HepG2 (cell line): Measurements from ENCODE around the gene CYP4B1. TPM values are rescaled to one million over a fixed set of nuclear protein-coding genes. Genes with fewer than 3 reads are reported as not detected.

Experiments used
- ATAC-seq: fragments of 200-7000 bp; cut with Tn5 transposase; 3 replicates; pipeline ENCODE4 v1.9.1; 2020; ENCODE audit warnings: mild to moderate bottlenecking, moderate library complexity
- BruUV-seq: library from RNA; stranded (reverse); fragments of 400-500 nt; replicated peaks from 2 replicates; lab custom pipeline; 2021; lab: Mats Ljungman, UMichigan
- CTCF ChIA-PET: fragments of 300-600 bp; formaldehyde crosslinking; extraction: SDS; loops from one replicate; lab custom pipeline; 2021; ENCODE audit warnings: low total read pairs, inconsistent platforms, low intra/inter-chr PET ratio; lab: Yijun Ruan, JAX
- POLR2A ChIA-PET: fragments of 350-600 bp; sonication (Branson Sonifier 250); formaldehyde crosslinking; loops from one replicate; lab custom pipeline; 2020; ENCODE audit warnings: antibody characterized with exemption, inconsistent platforms; lab: Yijun Ruan, JAX
- DNase-seq: peaks from one replicate; pipeline ENCODE4 v3.0.0-alpha.2; 2015; ENCODE audit warnings: low spot score
- FAIRE-seq: peaks from 3 replicates; lab custom pipeline; 2011; peaks lifted over from hg19 to GRCh38; lab: Jason Lieb, UNC
- H2AFZ ChIP-seq: one replicate; pipeline ENCODE4 v1.6.1; 2011; ENCODE audit warnings: low read length, inconsistent platforms
- H3K27ac ChIP-seq: fragments of 300-600 bp; 3 replicates; pipeline ENCODE4 v1.8.0; 2011; ENCODE audit warnings: mixed run types, mild to moderate bottlenecking, mixed read lengths, low read length, inconsistent platforms; ENCODE audit not compliant: insufficient read depth; ENCODE audit errors: extremely low read length
- H3K27me3 ChIP-seq, 2 experiments: fragments of 200-600 bp in 1 of 2; 2 replicates in 1 of 2; 3 replicates in 1 of 2; pipeline versions ENCODE4 v1.6.0 to v1.8.0; 2011; ENCODE audit warnings: low read length in 2 of 2, mild to moderate bottlenecking in 2 of 2, moderate library complexity in 2 of 2, inconsistent platforms in 1 of 2; ENCODE audit not compliant: insufficient read depth in 2 of 2, control insufficient read depth in 1 of 2
- H3K36me3 ChIP-seq, 2 experiments: fragments of 200-600 bp in 1 of 2; replicated peaks in 1 of 2; 2 replicates in 1 of 2; 3 replicates in 1 of 2; pipeline versions ENCODE4 v1.5.1 to v1.8.0; 2011; ENCODE audit warnings: low read length in 2 of 2, inconsistent platforms in 1 of 2; ENCODE audit not compliant: insufficient read depth in 2 of 2, control insufficient read depth in 1 of 2
- H3K4me1 ChIP-seq: 2 replicates; pipeline ENCODE4 v1.5.1; 2012; ENCODE audit warnings: low read length, inconsistent platforms; ENCODE audit not compliant: insufficient read depth
- H3K4me2 ChIP-seq: 2 replicates; pipeline ENCODE4 v1.6.0; 2011; ENCODE audit warnings: low read depth, low read length, inconsistent platforms
- H3K4me3 ChIP-seq, 3 experiments: fragments of 200-600 bp in 1 of 3; sonication (generic), shearing (Covaris generic) in 1 of 3; replicated peaks in 1 of 3; 2 replicates each; pipeline ENCODE4 v1.5.1; 2011 to 2016; ENCODE audit warnings: low read length in 3 of 3, inconsistent platforms in 2 of 3, low read depth in 2 of 3, mild to moderate bottlenecking in 2 of 3, control low read depth in 1 of 3, mixed read lengths in 1 of 3; ENCODE audit not compliant: insufficient read depth in 1 of 3
- H3K79me2 ChIP-seq: one replicate; pipeline ENCODE4 v1.6.1; 2011; ENCODE audit warnings: low read length, inconsistent platforms; ENCODE audit not compliant: insufficient read depth
- H3K9ac ChIP-seq: 2 replicates; pipeline ENCODE4 v1.6.0; 2011; ENCODE audit warnings: mild to moderate bottlenecking, low read depth, low read length, inconsistent platforms; ENCODE audit not compliant: insufficient read depth
- H3K9me3 ChIP-seq: 2 replicates; pipeline ENCODE4 v1.5.1; 2012; ENCODE audit warnings: mild to moderate bottlenecking, low read length
- H4K20me1 ChIP-seq: 2 replicates; pipeline ENCODE4 v1.6.0; 2011; ENCODE audit warnings: inconsistent platforms, mild to moderate bottlenecking, low read length, moderate library complexity; ENCODE audit not compliant: insufficient read depth
- ATF1 ChIP-seq: IDR thresholded peaks from 2 replicates; pipeline ENCODE4 v1.6.1; 2016; ENCODE audit warnings: mild to moderate bottlenecking, control low read depth
- MTA1 ChIP-seq: sonication (generic); formaldehyde crosslinking; IDR thresholded peaks from 2 replicates; pipeline ENCODE4 v1.4.0; 2020; ENCODE audit warnings: missing genetic modification reagents, mild to moderate bottlenecking, borderline replicate concordance
- NBN ChIP-seq: fragments of 450-650 bp; conservative IDR thresholded peaks from 2 replicates; pipeline ENCODE4 v1.6.1; 2017
- NCOR1 ChIP-seq: fragments of 200-600 bp; sonication (generic); IDR thresholded peaks from 2 replicates; pipeline ENCODE4 v1.7.0; 2017; ENCODE audit warnings: antibody characterized with exemption, low read length, borderline replicate concordance
- NR3C1 ChIP-seq: sonication (generic); formaldehyde crosslinking; IDR thresholded peaks from 2 replicates; pipeline ENCODE4 v1.4.0; 2020; ENCODE audit warnings: missing genetic modification reagents
- SALL2 ChIP-seq: sonication (generic); formaldehyde crosslinking; IDR thresholded peaks from 2 replicates; pipeline ENCODE4 v1.8.1; 2023; ENCODE audit warnings: mild to moderate bottlenecking, missing genetic modification reagents, inconsistent platforms
- TOPORS ChIP-seq: sonication (generic); formaldehyde crosslinking; IDR thresholded peaks from 2 replicates; pipeline ENCODE4 v1.8.0; 2023; ENCODE audit warnings: mild to moderate bottlenecking, missing genetic modification reagents
- ZNF446 ChIP-seq: sonication (generic); formaldehyde crosslinking; IDR thresholded peaks from 2 replicates; pipeline ENCODE4 v1.5.0; 2020; ENCODE audit warnings: mild to moderate bottlenecking, missing genetic modification reagents
- ZNF577 ChIP-seq: sonication (generic); formaldehyde crosslinking; IDR thresholded peaks from 2 replicates; pipeline ENCODE4 v1.4.0; 2020; ENCODE audit warnings: mild to moderate bottlenecking, low read depth, missing genetic modification reagents, borderline replicate concordance
- ZNF703 ChIP-seq: sonication (generic); formaldehyde crosslinking; IDR thresholded peaks from 2 replicates; pipeline ENCODE4 v1.5.1; 2020; ENCODE audit warnings: missing genetic modification reagents, mild to moderate bottlenecking, moderate library complexity, borderline replicate concordance
- ZNF776 ChIP-seq: sonication (generic); formaldehyde crosslinking; IDR thresholded peaks from 2 replicates; pipeline ENCODE4 v1.4.0; 2020; ENCODE audit warnings: mild to moderate bottlenecking, missing genetic modification reagents
- WGBS: methylation state at CpG from one replicate; pipeline ENCODE4 v1.1.6; 2017; ENCODE audit warnings: low lambda C conversion rate; 5-methylcytosine and 5-hydroxymethylcytosine counted together
- in situ Hi-C: cut with HindIII; loops from 2 replicates; pipeline ENCODE4 v1.10.0; 2017; ENCODE audit warnings: low pct_unique_long_range_greater_than_20kb; ENCODE audit not compliant: extremely low pct_ligation_motif_present
- intact Hi-C: fragments of 100-400 bp; cut with micrococcal nuclease; formaldehyde crosslinking; loops from one replicate; pipeline ENCODE4 v1.10.0; 2022; ENCODE audit not compliant: unreplicated experiment
- polyA plus RNA-seq, 8 experiments: library from polyadenylated mRNA; depleted of rRNA in 3 of 8; stranded (reverse) in 7 of 8; unstranded in 1 of 8; fragments of >200 nt; fragmentation: Illumina TruSeq in 4 of 8; extraction: Trizol in 4 of 8; gene quantifications; 2 replicates each; pipeline versions ENCODE4 v1.2.1 to v1.2.3, GENCODE V29; 2011 to 2016; ENCODE audit warnings: low read depth in 4 of 8, missing spikeins in 1 of 8, mixed read lengths in 1 of 8; ENCODE audit not compliant: insufficient read depth in 1 of 8
- total RNA-seq, 5 experiments: library from RNA; depleted of rRNA; stranded (reverse); fragments of >200 nt; fragmentation: Illumina TruSeq; extraction: Trizol; gene quantifications; 2 replicates each; pipeline ENCODE4 v1.2.3, GENCODE V29; 2016; ENCODE audit warnings: low read depth in 1 of 5
- TF ChIP-seq, protein P1 (sequence below): sonication (generic); formaldehyde crosslinking; IDR thresholded peaks from 2 replicates; pipeline ENCODE4 v1.5.0; 2020; ENCODE audit warnings: missing genetic modification reagents
- TF ChIP-seq, protein P2 (sequence below): sonication (generic); formaldehyde crosslinking; IDR thresholded peaks from 2 replicates; pipeline ENCODE4 v1.5.0; 2020; ENCODE audit warnings: mild to moderate bottlenecking, missing genetic modification reagents
- TF ChIP-seq, protein P3 (sequence below): fragments of 450-650 bp; IDR thresholded peaks from 2 replicates; pipeline ENCODE4 v1.6.1; 2017; ENCODE audit warnings: mild to moderate bottlenecking

The CYP4B1 gene
- total and polyA plus RNA-seq, 2 of the 13 experiments (the other 11 are each of a cell fraction or from before 2014, with no cell fraction given): 0.03 TPM; not detected in 1

DNA sequence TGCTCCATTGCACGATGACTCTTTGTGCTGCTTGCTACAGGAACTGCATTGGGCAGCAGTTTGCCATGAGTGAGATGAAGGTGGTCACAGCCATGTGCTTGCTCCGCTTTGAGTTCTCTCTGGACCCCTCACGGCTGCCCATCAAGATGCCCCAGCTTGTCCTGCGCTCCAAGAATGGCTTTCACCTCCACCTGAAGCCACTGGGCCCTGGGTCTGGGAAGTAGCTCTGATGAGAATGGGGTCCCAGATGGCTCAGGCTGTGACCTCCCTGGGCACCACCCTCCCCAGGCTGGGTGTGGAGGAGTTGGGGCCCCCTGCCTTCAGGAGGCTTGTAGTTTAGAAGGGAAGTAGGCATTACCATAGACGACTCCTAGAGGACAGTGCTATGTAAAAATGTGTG is 19.7 kb downstream of the CYP4B1 start (continued):
- TF ChIP-seq, protein P1, sequence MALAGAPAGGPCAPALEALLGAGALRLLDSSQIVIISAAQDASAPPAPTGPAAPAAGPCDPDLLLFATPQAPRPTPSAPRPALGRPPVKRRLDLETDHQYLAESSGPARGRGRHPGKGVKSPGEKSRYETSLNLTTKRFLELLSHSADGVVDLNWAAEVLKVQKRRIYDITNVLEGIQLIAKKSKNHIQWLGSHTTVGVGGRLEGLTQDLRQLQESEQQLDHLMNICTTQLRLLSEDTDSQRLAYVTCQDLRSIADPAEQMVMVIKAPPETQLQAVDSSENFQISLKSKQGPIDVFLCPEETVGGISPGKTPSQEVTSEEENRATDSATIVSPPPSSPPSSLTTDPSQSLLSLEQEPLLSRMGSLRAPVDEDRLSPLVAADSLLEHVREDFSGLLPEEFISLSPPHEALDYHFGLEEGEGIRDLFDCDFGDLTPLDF (CRISPR knock-in tag): no peak
- no peak for TF ChIP-seq ZNF703 (CRISPR knock-in tag)
- TF ChIP-seq ZNF577: no peak
- no peak for TF ChIP-seq TOPORS (CRISPR knock-in tag)
- TF ChIP-seq, all 625 proteins: peak for 0

DNA sequence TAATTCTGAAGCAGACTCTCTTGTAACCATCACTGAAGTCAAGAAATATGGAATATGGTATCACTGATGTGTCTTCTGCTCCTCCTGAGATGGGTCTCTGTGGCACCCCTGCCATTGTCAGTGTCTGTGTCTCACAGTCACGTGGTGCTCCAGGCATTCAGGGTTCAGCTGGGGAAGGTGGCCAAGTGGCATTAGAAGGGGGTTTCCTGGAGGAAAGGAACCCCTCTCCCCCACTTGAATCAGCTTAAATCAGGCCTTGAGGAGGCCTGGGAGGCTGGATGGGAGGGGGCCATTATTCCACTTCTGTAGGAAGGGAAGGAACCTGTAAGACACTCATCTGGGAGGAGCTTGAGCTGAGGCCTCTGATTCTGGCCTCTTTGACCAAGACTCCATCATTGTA is 20.5 kb downstream of the CYP4B1 start:
- DNase-seq (no peak), FAIRE-seq (no peak), ATAC-seq (no peak)
- intact Hi-C loops: no loop called here
- no peaks in the 10 kb centered on the region for H3K4me1 ChIP-seq
- H3K27me3 ChIP-seq: no peaks in the 10 kb centered on the region
- BruUV-seq: no TSS peak
- no peaks in the 10 kb centered on the region for H3K9me3 ChIP-seq
- H3K4me3 ChIP-seq: no peak overlapping the region
- no peaks in the 10 kb centered on the region for H3K79me2 ChIP-seq
- H3K4me2 ChIP-seq: no peak overlapping the region
- H3K36me3 ChIP-seq: no peaks in the 10 kb centered on the region
- no peak overlapping the region for H3K9ac ChIP-seq
- WGBS: no CpG with 5 or more reads among the region's 1 CpG
- H4K20me1 ChIP-seq: no peaks in the 10 kb centered on the region
- TF ChIP-seq MTA1 (CRISPR knock-in tag): no peak
- TF ChIP-seq, protein P2, sequence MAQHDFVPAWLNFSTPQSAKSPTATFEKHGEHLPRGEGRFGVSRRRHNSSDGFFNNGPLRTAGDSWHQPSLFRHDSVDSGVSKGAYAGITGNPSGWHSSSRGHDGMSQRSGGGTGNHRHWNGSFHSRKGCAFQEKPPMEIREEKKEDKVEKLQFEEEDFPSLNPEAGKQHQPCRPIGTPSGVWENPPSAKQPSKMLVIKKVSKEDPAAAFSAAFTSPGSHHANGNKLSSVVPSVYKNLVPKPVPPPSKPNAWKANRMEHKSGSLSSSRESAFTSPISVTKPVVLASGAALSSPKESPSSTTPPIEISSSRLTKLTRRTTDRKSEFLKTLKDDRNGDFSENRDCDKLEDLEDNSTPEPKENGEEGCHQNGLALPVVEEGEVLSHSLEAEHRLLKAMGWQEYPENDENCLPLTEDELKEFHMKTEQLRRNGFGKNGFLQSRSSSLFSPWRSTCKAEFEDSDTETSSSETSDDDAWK (CRISPR knock-in tag): no peak
- TF ChIP-seq, protein P3, sequence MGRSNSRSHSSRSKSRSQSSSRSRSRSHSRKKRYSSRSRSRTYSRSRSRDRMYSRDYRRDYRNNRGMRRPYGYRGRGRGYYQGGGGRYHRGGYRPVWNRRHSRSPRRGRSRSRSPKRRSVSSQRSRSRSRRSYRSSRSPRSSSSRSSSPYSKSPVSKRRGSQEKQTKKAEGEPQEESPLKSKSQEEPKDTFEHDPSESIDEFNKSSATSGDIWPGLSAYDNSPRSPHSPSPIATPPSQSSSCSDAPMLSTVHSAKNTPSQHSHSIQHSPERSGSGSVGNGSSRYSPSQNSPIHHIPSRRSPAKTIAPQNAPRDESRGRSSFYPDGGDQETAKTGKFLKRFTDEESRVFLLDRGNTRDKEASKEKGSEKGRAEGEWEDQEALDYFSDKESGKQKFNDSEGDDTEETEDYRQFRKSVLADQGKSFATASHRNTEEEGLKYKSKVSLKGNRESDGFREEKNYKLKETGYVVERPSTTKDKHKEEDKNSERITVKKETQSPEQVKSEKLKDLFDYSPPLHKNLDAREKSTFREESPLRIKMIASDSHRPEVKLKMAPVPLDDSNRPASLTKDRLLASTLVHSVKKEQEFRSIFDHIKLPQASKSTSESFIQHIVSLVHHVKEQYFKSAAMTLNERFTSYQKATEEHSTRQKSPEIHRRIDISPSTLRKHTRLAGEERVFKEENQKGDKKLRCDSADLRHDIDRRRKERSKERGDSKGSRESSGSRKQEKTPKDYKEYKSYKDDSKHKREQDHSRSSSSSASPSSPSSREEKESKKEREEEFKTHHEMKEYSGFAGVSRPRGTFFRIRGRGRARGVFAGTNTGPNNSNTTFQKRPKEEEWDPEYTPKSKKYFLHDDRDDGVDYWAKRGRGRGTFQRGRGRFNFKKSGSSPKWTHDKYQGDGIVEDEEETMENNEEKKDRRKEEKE: no peak
- TF ChIP-seq NBN: no peak
- no peak for TF ChIP-seq NR3C1 (CRISPR knock-in tag)
- TF ChIP-seq ZNF446 (CRISPR knock-in tag): no peak
- TF ChIP-seq SALL2: no peak
- no peak for TF ChIP-seq NCOR1
- no peak for TF ChIP-seq ZNF776 (CRISPR knock-in tag)
- TF ChIP-seq ATF1 (CRISPR knock-in tag): no peak
- H3K27ac ChIP-seq: no peak overlapping the region
- in situ Hi-C loops: no loop called here
- POLR2A ChIA-PET: no interaction called here
- CTCF ChIA-PET: no interaction called here
- no peak overlapping the region for H2AFZ ChIP-seq
